Epithelial cell of proximal tubule (primary cell): ENCODE data around the gene DPPA2. TPM values are rescaled to one million over a fixed set of nuclear protein-coding genes. Genes with fewer than 3 reads are reported as not detected.

Source experiments
- total RNA-seq: library from RNA; depleted of rRNA; stranded (reverse); fragments of >200 nt; gene quantifications from 2 replicates; pipeline ENCODE4 v1.2.3, GENCODE V29; 2015

Gene DPPA2
- total RNA-seq, 1 donor from 2014 or later = not detected

Other genes with a start within 250 kb of the DPPA2 start
- gene MORC1, start 198.4 kb downstream of the DPPA2 start, total RNA-seq = not detected in 2 replicates
- gene C3orf85, start 179.8 kb downstream of the DPPA2 start, total RNA-seq = not detected in 2 replicates
- not detected in 2 replicates for gene DPPA4, start 21.0 kb upstream of the DPPA2 start, total RNA-seq